Neutrophil (primary cell): Measurements from ENCODE around the gene MYO6.
"Not testable (repeated sequence)": the region's sequence is repeated elsewhere in the genome, so short reads cannot be mapped to it uniquely, and the experiment has no call there.

ENCODE experiments used
- H3K27ac ChIP-seq: fragments of 200-600 bp; sonication (generic); 2 replicates; pipeline ENCODE4 v1.5.1; 2016; ENCODE audit warnings: mild to moderate bottlenecking, moderate library complexity
- H3K27me3 ChIP-seq: fragments of 200-600 bp; sonication (generic); 2 replicates; pipeline ENCODE4 v1.6.0; 2016; ENCODE audit warnings: mild to moderate bottlenecking
- H3K36me3 ChIP-seq: fragments of 200-600 bp; sonication (generic); 2 replicates; pipeline ENCODE4 v1.5.1; 2017
- H3K4me1 ChIP-seq, 2 experiments: fragments of 200-600 bp in 1 of 2; sonication (generic) in 1 of 2; 1 replicate in 1 of 2; 2 replicates in 1 of 2; pipeline versions ENCODE4 v1.5.1 to v1.6.1; 2013 to 2016; ENCODE audit warnings: low read depth in 1 of 2, low read length in 1 of 2, mild to moderate bottlenecking in 1 of 2, moderate library complexity in 1 of 2; ENCODE audit not compliant: control insufficient read depth in 1 of 2, insufficient read depth in 1 of 2
- H3K4me3 ChIP-seq, 2 experiments: fragments of 200-600 bp in 1 of 2; sonication (generic) in 1 of 2; 1 replicate in 1 of 2; 2 replicates in 1 of 2; pipeline ENCODE4 v1.5.1; 2013 to 2016; ENCODE audit warnings: low read depth in 1 of 2, low read length in 1 of 2, mild to moderate bottlenecking in 1 of 2, moderate library complexity in 1 of 2
- H3K9me3 ChIP-seq: fragments of 200-600 bp; sonication (generic); 2 replicates; pipeline ENCODE4 v1.5.1; 2016
- TF ChIP-seq, protein P1 (sequence below): fragments of 200-600 bp; sonication (generic); IDR thresholded peaks from 2 replicates; pipeline ENCODE4 v1.5.1; 2016; ENCODE audit warnings: antibody characterized with exemption

Gene MYO6

GRCh38 chr6:75893058-75893775 lies 144.2 kb downstream of the MYO6 start:
- TF ChIP-seq, protein P1, sequence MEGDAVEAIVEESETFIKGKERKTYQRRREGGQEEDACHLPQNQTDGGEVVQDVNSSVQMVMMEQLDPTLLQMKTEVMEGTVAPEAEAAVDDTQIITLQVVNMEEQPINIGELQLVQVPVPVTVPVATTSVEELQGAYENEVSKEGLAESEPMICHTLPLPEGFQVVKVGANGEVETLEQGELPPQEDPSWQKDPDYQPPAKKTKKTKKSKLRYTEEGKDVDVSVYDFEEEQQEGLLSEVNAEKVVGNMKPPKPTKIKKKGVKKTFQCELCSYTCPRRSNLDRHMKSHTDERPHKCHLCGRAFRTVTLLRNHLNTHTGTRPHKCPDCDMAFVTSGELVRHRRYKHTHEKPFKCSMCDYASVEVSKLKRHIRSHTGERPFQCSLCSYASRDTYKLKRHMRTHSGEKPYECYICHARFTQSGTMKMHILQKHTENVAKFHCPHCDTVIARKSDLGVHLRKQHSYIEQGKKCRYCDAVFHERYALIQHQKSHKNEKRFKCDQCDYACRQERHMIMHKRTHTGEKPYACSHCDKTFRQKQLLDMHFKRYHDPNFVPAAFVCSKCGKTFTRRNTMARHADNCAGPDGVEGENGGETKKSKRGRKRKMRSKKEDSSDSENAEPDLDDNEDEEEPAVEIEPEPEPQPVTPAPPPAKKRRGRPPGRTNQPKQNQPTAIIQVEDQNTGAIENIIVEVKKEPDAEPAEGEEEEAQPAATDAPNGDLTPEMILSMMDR = no peak

GRCh38 chr6:75893776-75894152 lies 144.7 kb downstream of the MYO6 start:
- no peaks in the 10 kb centered on the region for H3K4me1 ChIP-seq
- no peaks in the 10 kb centered on the region for H3K36me3 ChIP-seq
- no peaks in the 10 kb centered on the region for H3K9me3 ChIP-seq
- no peak overlapping the region for H3K4me3 ChIP-seq
- TF ChIP-seq, protein P1 = no peak
- H3K27ac ChIP-seq = no peak overlapping the region
- H3K27me3 ChIP-seq = no peaks in the 10 kb centered on the region

More at GRCh38 chr6:75893058-75893775, 144.2 kb downstream of the MYO6 start:
- no peaks in the 10 kb centered on the region for H3K27me3 ChIP-seq
- H3K4me3 ChIP-seq = no peak overlapping the region
- H3K9me3 ChIP-seq = no peaks in the 10 kb centered on the region
- H3K4me1 ChIP-seq = no peaks in the 10 kb centered on the region
- no peak overlapping the region for H3K27ac ChIP-seq
- H3K36me3 ChIP-seq = no peaks in the 10 kb centered on the region

GRCh38 chr6:75896526-75896925 lies 147.5 kb downstream of the MYO6 start:
- H3K4me3 ChIP-seq = no peak overlapping the region
- TF ChIP-seq, protein P1 = no peak
- no peak overlapping the region for H3K27ac ChIP-seq
- H3K4me1 ChIP-seq = no peaks in the 10 kb centered on the region
- H3K36me3 ChIP-seq = no peaks in the 10 kb centered on the region
- no peaks in the 10 kb centered on the region for H3K9me3 ChIP-seq
- no peaks in the 10 kb centered on the region for H3K27me3 ChIP-seq

GRCh38 chr6:75900216-75900615 lies 151.2 kb downstream of the MYO6 start:
- H3K4me1 ChIP-seq, H3K27ac ChIP-seq, H3K9me3 ChIP-seq, H3K4me3 ChIP-seq, H3K36me3 ChIP-seq, H3K27me3 ChIP-seq: not testable (repeated sequence)

- not testable (repeated sequence) for H3K4me3 ChIP-seq, H3K27me3 ChIP-seq, H3K27ac ChIP-seq, H3K4me1 ChIP-seq, H3K9me3 ChIP-seq, H3K36me3 ChIP-seq
Measured at GRCh38 chr6:75905129-75905528, 156.1 kb downstream of the MYO6 start.

GRCh38 chr6:75906871-75907270 lies 157.8 kb downstream of the MYO6 start:
- Histone ChIP-seq H3K4me3 (no peak overlapping the region), H3K9me3 (no peaks in the 10 kb centered on the region)

More at GRCh38 chr6:75906871-75907270, 157.8 kb downstream of the MYO6 start:
- no peaks in the 10 kb centered on the region for H3K4me1 ChIP-seq
- H3K27me3 ChIP-seq = no peaks in the 10 kb centered on the region
- no peaks in the 10 kb centered on the region for H3K36me3 ChIP-seq
- TF ChIP-seq, protein P1 = no peak
- H3K27ac ChIP-seq = no peak overlapping the region
